GM23248 (cell line): Measurements from ENCODE around the gene NDC80.

Experiments used
- EZH2 ChIP-seq: fragments of 200-600 bp; sonication (generic); IDR thresholded peaks from 2 replicates; pipeline ENCODE4 v1.6.1; 2018; ENCODE audit warnings: antibody characterized with exemption, mild to moderate bottlenecking; ENCODE audit not compliant: insufficient read depth, poor library complexity, severe bottlenecking
- EZH2phosphoT487 ChIP-seq: fragments of 200-600 bp; sonication (generic); IDR thresholded peaks from 2 replicates; pipeline ENCODE4 v1.6.1; 2018; ENCODE audit warnings: antibody characterized with exemption, moderate library complexity, mild to moderate bottlenecking, low read depth; ENCODE audit not compliant: insufficient read depth

DNA sequence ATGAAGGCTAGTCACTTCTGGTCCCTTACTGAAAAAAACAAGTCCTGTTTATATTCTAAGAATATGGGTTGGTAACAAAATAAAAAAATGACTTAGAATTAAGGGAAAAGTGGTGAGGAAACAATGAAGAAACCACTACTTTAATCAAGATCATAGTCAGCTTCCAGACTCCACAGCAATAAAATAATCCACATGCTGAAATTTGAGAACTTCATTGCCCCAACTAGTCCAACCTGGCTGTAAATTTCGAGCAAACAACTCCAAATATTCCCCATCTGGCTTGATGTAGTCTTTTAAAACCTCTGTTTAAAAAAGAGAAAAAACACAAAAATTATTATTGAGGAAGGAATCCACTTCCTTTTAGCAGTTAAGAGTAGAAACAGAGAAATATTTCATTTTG, 32.5 kb upstream of the NDC80 start:
- TF ChIP-seq EZH2phosphoT487 (no peak), EZH2 (no peak)
